Left colon (tissue), 2 donors: ENCODE results near the gene SHCBP1L. TPM values are rescaled to one million over a fixed set of nuclear protein-coding genes. Genes with fewer than 3 reads are reported as not detected.

Experiments used
- ATAC-seq: fragments of 200-7000 bp; cut with Tn5 transposase; one replicate; pipeline ENCODE4 v1.9.1; 2020; ENCODE audit warnings: mild to moderate bottlenecking, moderate library complexity
- DNase-seq, 2 donors: peaks; one replicate each; pipeline ENCODE4 v3.0.0-alpha.2; 2020
- intact Hi-C, 2 donors: fragments of 100-400 bp; cut with DNase I in 1 of 2; cut with micrococcal nuclease in 1 of 2; formaldehyde crosslinking; loops; one replicate each; pipeline versions ENCODE4 v1.11.2 to v1.14.0; 2022; cut with DNase I, micrococcal nuclease
- long read RNA-seq: library from polyadenylated mRNA; unstranded; transcript quantifications from one replicate; pipeline ENCODE4 v2.0.0, GENCODE V29; 2021
- total RNA-seq, 2 donors: library from RNA; stranded (reverse); fragmentation: NEBNext Ultra II Directional; extraction: Animal tissue kit (Norgen Biotek cat#: 25700); gene quantifications; one replicate each; pipeline ENCODE4 v1.2.1, GENCODE V29; 2021
- donor health status: DM: no; HTN: no; CAD: no.
- donor health status: DM: yes; HTN: yes; CAD: no.

The SHCBP1L gene
- not detected for total RNA-seq
- long read RNA-seq: 0 reads

GRCh38 chr1:182952677-182953444 lies at the start of gene SHCBP1L:
Gene SHCBP1L (minus strand): TSS chr1:182953166. CDS start chr1:182953133, 33 bp downstream.
- ATAC-seq (no peak), DNase-seq (no peak)
- intact Hi-C loops: no loop called here

DNA sequence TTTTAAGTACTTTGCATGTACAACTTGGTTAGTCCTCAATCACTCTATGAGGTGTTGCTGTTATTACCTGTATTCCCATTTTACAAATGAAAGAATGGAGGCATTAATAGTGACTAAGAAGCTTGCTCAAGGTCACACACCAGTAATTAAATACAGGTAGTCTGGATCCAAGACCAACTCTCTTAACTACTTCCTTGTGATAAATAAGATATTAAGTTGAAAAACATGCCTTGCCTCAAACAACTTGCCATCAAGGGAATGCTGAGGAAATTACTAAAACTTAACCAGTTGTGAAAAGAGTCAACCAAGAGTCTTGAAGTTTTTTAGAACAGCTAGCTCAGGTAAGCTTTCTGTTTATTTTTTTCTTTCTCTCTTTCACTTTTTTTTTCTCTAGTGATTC lies 49.3 kb upstream of the SHCBP1L start:
- intact Hi-C loops: no loop called here
- no peak for ATAC-seq
- no peak for DNase-seq

GRCh38 chr1:183000167-183000962 lies 47.4 kb upstream of the SHCBP1L start:
- intact Hi-C loops: no loop called here
- ATAC-seq: no peak
- DNase-seq: no peak

GRCh38 chr1:182998482-182998881 lies 45.5 kb upstream of the SHCBP1L start:
- DNase-seq (no peak), ATAC-seq (no peak)
- intact Hi-C loops: no loop called here

DNA sequence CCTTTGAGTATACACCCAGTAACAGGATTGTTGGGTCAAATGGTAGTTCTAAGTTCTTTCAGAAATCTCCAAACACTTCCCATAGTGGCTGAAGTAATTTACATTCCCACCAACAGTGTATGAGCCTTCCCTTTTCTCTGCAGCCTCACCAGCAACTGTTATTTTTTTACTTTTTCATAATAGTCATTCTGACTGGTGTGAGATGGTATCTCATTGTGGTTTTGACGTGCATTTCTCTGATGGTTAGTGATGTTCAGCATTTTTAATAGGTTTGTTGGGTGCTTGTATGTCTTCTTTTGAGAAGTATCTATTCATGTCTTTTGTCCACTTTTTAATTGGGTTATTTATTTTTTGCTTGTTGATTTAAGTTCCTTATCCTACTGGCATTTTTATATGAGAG lies 43.9 kb upstream of the SHCBP1L start:
- no peak for ATAC-seq
- no peak for DNase-seq
- intact Hi-C loops: no loop called here

DNA sequence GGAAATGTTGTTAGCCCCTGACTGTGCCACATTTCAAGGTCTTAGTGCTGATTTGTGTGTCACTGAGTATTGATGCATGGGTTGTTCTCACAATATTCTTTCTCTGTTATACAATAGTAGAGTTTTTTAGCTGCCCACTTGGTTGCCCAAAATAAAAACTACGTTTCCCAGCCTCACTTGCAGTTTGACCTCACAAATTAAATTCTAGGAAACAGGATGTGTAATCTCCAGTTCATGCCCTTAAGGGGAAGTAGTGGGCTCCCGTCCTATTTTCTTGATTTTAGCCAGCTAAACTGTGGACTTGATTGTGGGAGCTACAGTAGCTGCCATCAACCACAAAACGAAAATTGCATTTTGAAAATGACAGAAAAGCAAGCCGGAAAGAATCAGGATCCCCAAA lies 42.9 kb upstream of the SHCBP1L start:
- intact Hi-C loops: no loop called here
- ATAC-seq: no peak
- DNase-seq: no peak

DNA sequence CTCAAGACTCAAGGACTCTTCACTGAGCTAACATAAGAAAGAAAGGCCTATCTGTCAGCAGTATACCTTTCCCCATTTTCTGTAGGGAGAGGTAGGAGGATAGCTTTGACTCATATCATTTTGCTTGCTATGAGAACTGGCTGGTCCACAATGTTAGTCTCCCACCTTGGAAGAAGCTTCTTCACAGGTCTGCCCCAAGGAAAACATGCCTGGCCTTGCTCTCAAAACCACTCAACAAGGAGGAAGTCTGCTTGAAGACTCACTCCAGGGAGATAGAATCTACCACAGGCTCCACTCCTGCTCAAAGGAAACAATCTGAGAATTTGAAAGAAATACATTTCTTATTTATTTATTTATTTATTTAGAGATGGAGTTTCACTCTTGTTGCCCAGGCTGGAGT lies 40.8 kb upstream of the SHCBP1L start:
- ATAC-seq: no peak
- intact Hi-C loops: no loop called here
- no peak for DNase-seq

DNA sequence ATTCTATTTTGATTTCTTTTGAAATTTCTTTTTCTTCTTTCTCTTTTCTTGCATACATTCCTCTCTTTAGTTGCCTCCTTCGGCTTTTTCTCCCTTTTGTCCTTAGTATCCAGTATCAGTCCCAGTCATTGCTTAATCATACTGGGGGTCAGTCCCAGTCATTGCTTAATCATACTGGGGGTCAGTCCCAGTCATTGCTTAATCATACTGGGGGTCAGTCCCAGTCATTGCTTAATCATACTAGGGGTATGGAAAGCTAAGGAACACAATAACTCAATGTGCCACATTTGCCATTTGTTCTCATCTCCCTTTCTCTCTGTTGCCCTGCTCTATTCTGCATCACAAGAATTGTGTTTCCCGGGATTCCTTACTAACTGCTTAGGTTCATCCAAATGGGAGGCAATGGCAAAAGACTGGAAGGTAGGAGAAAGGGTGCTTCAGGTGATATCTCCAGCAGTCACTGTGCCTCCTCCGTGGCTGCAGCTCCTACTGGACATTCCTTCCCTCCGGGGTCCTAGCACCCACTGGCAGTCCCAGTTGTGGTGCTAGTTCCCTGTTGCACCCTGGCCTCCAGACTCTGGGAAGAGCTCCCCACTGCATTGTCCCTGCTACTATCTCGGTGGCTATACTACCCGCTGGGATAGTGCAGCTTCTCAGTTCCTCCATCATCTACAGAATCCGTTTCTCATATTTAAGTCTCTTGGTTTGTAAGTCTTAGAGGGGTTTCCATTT lies 37.6 kb upstream of the SHCBP1L start:
- ATAC-seq (no peak), DNase-seq (no peak)
- intact Hi-C loops: no loop called here

DNA sequence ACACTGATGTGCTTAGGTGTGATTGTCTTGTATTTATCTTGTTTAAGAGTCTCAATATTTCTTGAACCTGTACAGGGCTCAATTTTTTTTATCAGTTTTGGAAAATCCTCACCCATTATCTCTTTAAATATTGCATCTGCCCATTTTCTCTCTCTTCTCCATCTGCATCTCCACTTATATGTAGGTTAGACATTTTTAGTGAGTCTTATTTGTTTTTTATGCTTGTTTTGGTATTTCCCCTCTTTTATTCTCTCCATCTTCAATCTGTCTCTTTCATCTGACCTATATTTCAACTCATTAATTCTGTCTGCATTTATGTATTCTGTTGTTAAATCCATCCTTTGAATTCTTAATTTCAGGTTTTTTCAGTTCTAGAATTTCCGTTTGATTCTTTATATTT lies 32.9 kb upstream of the SHCBP1L start:
- ATAC-seq (no peak), DNase-seq (no peak)
- intact Hi-C loops: no loop called here

DNA sequence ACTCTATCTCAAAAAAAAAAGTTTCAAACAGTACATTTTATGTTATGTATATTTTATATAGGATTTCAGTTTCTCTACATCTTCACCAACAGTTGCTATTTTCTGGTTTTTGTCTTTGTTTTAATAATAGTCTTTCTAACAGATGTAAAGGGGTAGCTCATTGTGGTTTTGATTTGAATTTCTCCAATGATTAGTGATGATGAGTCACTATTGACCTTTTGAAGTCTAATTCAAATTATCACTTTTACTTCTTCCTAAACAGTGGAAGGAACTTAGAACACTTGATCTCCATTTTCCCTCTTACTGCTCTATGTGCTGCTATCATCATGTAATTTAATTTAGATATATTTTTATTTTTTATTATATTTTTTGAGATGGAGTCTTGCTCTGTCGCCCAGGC lies 31.7 kb upstream of the SHCBP1L start:
- DNase-seq: no peak
- intact Hi-C loops: no loop called here
- ATAC-seq: no peak

GRCh38 chr1:182984138-182984537 lies 31.2 kb upstream of the SHCBP1L start:
- DNase-seq (no peak), ATAC-seq (no peak)
- intact Hi-C loops: no loop called here

GRCh38 chr1:182978151-182978853 lies 25.3 kb upstream of the SHCBP1L start:
- no peak for DNase-seq
- intact Hi-C loops: no loop called here
- ATAC-seq: no peak

- DNase-seq: no peak
- no peak for ATAC-seq
- intact Hi-C loops: no loop called here
These were observed 24.5 kb upstream of the SHCBP1L start for GRCh38 chr1:182977480-182977879.

GRCh38 chr1:182974506-182975191 lies 21.7 kb upstream of the SHCBP1L start:
- no peak for DNase-seq
- no peak for ATAC-seq
- intact Hi-C loops: no loop called here

- ATAC-seq (no peak), DNase-seq (no peak)
- intact Hi-C loops: no loop called here
These were observed 19.9 kb upstream of the SHCBP1L start for GRCh38 chr1:182972829-182973228.

DNA sequence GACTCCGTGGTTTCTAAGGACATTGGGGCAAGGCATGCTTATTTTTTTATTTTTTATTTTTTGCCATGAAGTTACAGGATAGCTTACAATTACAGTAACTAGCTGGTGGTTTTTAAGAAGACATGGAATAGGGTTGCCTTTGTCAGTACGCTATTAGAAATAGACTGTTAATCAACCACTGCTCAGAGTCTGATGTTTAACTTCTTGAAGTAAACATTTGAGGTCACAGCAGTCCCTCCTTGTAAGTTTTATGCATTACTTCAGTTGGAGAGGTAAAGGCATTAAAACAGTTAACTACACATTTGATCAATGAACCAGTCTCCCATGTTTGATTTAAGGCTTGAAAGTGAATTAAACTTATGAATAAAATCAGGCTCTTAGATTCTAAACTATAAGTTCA lies 19.3 kb upstream of the SHCBP1L start:
- ATAC-seq (no peak), DNase-seq (no peak)
- intact Hi-C loops: no loop called here

DNA sequence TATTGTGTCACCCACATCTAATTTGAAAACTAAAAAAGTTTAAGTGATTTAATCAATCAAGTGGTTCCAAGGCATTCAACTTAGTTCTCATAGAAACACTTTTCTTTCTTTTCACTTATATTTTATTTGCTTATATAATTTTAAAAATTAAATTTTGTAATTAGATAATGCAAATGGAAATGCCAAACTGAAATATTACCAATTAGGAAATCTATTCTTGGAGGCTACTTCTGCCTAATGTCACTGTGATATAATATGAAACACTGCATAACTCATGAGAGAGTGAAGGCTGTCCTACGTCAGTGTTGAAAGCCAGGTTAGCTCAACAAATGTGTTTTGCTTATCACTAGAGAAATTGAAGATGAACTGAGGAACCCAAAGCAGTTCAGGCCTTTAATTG lies 18.3 kb upstream of the SHCBP1L start:
- intact Hi-C loops: no loop called here
- ATAC-seq (no peak), DNase-seq (no peak)

GRCh38 chr1:182968836-182969734 lies 16.1 kb upstream of the SHCBP1L start:
- ATAC-seq (no peak), DNase-seq (no peak)
- intact Hi-C loops: loop anchor here in 1 of 2 donors (10.0 kb wide), 2 partner anchors 46 to 156 kb away; no protein-coding TSS in a partner anchor
